ENCODE results near the gene ZSCAN16. TPM values are rescaled to one million over a fixed set of nuclear protein-coding genes. Genes with fewer than 3 reads are reported as not detected.

The ZSCAN16 gene
- total and polyA plus RNA-seq, 9 of the 15 experiments (the other 6 are each of a cell fraction or from before 2014, with no cell fraction given), result 0.08 TPM; not detected in 8

DNA sequence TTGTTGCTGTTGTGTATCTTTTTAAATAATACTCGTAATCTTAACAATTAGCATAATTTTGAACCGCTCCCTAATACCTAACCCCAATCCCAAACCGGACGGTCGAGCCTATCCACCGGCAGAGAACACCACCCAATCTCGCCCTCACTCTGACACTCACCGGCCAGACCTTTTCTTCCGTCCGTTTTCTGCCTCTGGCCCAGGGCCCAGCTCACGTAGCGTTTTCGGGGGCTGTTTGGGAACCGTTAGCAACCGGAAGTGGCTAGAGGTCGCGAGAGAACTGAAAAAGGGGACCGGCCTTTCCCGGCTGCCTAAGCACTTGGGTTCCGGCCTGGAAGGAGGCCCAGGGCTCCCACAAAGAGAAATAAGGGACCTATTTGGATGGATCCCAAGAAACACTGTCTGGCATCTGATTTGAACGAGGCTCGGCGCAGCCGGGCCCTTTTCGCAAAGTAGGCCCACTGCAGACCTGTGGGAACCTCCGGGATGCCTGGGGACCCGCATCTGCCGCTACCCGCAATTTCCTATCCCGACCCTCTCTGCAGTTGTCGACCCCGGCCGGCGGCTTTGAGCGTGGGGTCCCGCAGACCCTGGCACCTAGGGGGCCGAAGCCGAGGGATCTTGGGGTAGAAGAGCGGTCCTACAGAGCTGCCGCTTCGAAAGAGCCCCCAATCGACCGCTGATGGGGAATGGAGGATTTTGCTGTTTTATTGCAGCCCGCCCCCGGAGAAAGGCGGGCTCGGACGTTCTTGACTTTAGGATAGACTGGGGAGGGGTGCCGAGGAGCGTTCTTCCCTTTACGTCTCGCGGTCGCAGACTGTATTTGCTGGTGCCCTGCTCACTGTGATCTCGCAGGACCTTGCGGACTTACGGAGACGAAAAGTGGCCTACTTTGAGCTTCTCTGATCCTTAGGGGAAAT, 12.4 kb downstream of the ZSCAN16 start (continued):
- TF ChIP-seq, protein P1, sequence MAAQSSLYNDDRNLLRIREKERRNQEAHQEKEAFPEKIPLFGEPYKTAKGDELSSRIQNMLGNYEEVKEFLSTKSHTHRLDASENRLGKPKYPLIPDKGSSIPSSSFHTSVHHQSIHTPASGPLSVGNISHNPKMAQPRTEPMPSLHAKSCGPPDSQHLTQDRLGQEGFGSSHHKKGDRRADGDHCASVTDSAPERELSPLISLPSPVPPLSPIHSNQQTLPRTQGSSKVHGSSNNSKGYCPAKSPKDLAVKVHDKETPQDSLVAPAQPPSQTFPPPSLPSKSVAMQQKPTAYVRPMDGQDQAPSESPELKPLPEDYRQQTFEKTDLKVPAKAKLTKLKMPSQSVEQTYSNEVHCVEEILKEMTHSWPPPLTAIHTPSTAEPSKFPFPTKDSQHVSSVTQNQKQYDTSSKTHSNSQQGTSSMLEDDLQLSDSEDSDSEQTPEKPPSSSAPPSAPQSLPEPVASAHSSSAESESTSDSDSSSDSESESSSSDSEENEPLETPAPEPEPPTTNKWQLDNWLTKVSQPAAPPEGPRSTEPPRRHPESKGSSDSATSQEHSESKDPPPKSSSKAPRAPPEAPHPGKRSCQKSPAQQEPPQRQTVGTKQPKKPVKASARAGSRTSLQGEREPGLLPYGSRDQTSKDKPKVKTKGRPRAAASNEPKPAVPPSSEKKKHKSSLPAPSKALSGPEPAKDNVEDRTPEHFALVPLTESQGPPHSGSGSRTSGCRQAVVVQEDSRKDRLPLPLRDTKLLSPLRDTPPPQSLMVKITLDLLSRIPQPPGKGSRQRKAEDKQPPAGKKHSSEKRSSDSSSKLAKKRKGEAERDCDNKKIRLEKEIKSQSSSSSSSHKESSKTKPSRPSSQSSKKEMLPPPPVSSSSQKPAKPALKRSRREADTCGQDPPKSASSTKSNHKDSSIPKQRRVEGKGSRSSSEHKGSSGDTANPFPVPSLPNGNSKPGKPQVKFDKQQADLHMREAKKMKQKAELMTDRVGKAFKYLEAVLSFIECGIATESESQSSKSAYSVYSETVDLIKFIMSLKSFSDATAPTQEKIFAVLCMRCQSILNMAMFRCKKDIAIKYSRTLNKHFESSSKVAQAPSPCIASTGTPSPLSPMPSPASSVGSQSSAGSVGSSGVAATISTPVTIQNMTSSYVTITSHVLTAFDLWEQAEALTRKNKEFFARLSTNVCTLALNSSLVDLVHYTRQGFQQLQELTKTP (IDR thresholded peaks at IDR 0.05; ENCODE audit: low read depth in 1 of 2, partially characterized antibody in 2 of 2), result peak; percentile 61 to 81
- TF ChIP-seq CHD4 (IDR thresholded peaks at IDR 0.05; ENCODE audit: insufficient read depth, insufficient replicate concordance, low read depth, low read length, poor library complexity, severe bottlenecking), result peak; percentile 27
- no peak for TF ChIP-seq ZNF140 (CRISPR knock-in tag; IDR thresholded peaks at IDR 0.05)
- TF ChIP-seq ZNF274 (IDR thresholded peaks at IDR 0.05; ENCODE audit: borderline replicate concordance, low read depth, low read length), result no peak
- no peak for TF ChIP-seq ZNF124 (CRISPR knock-in tag; IDR thresholded peaks at IDR 0.05)
- TF ChIP-seq ZKSCAN1 (IDR thresholded peaks at IDR 0.05; ENCODE audit: low read depth, low read length), result peak; percentile 90
- TF ChIP-seq, protein P2, sequence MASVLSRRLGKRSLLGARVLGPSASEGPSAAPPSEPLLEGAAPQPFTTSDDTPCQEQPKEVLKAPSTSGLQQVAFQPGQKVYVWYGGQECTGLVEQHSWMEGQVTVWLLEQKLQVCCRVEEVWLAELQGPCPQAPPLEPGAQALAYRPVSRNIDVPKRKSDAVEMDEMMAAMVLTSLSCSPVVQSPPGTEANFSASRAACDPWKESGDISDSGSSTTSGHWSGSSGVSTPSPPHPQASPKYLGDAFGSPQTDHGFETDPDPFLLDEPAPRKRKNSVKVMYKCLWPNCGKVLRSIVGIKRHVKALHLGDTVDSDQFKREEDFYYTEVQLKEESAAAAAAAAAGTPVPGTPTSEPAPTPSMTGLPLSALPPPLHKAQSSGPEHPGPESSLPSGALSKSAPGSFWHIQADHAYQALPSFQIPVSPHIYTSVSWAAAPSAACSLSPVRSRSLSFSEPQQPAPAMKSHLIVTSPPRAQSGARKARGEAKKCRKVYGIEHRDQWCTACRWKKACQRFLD (CRISPR knock-in tag; IDR thresholded peaks at IDR 0.05), result no peak; the same call in 1 of the 2 replicates
- peak; percentile 97 for TF ChIP-seq TBP (optimal IDR thresholded peaks at IDR 0.05; ENCODE audit: low read depth, low read length)
- TF ChIP-seq RBBP5 (IDR thresholded peaks at IDR 0.05; ENCODE audit: borderline replicate concordance, insufficient read depth, low read length, poor library complexity, severe bottlenecking), result peak; percentile 95
- peak; percentile 53; the same call in 1 of the 2 replicates for TF ChIP-seq ZNF347 (CRISPR knock-in tag; IDR thresholded peaks at IDR 0.05; ENCODE audit: low read depth)
- peak; percentile 56; the same call in 1 of the 2 replicates for TF ChIP-seq BMI1 (IDR thresholded peaks at IDR 0.05; ENCODE audit: low read length)
- TF ChIP-seq MEIS2 (IDR thresholded peaks at IDR 0.05; ENCODE audit: partially characterized antibody), result peak; percentile 27
- TF ChIP-seq GABPB1 (CRISPR knock-in tag; IDR thresholded peaks at IDR 0.05), result peak; percentile 100
- TF ChIP-seq ZNF41 (CRISPR knock-in tag; conservative IDR thresholded peaks at IDR 0.05), result no peak
- peak; percentile 64; the same call in 1 of the 2 replicates for TF ChIP-seq ZNF584 (CRISPR knock-in tag; IDR thresholded peaks at IDR 0.05; ENCODE audit: low read depth)
- TF ChIP-seq LCOR (CRISPR knock-in tag; IDR thresholded peaks at IDR 0.05), result peak; percentile 87
- TF ChIP-seq SAP30 (IDR thresholded peaks at IDR 0.05; ENCODE audit: borderline replicate concordance, insufficient read depth, low read depth, low read length, poor library complexity, severe bottlenecking), result peak; percentile 31
- TF ChIP-seq THRAP3 (IDR thresholded peaks at IDR 0.05; ENCODE audit: borderline replicate concordance), result peak; percentile 89; the same call in 1 of the 2 replicates
